ENCODE data around the gene MTA1.
A peak's percentile ranks its signal among the peaks of the same experiment; 100 is the strongest.

Gene MTA1

GRCh38 chr14:105401699-105402098, 17.9 kb upstream of the MTA1 start:
- DNase-seq (ENCODE audit: low read depth in 2 of 3, low spot score in 2 of 3) = no peak

GRCh38 chr14:105408592-105408991, 11.0 kb upstream of the MTA1 start:
- no peak for DNase-seq (ENCODE audit: low read depth in 2 of 3, low spot score in 2 of 3)

GRCh38 chr14:105409364-105409763, 10.3 kb upstream of the MTA1 start:
- DNase-seq (ENCODE audit: low read depth in 2 of 3, low spot score in 2 of 3) = no peak

- no peak for DNase-seq (ENCODE audit: low read depth in 2 of 3, low spot score in 2 of 3)
Observed at GRCh38 chr14:105410642-105411016, 9.0 kb upstream of the MTA1 start.

- DNase-seq (ENCODE audit: low read depth in 2 of 3, low spot score in 2 of 3) = no peak
Observed at GRCh38 chr14:105411017-105411941, 8.3 kb upstream of the MTA1 start.

- DNase-seq (ENCODE audit: low read depth in 2 of 3, low spot score in 2 of 3) = no peak
Observed at GRCh38 chr14:105411985-105412770, 7.4 kb upstream of the MTA1 start.

- DNase-seq (ENCODE audit: low read depth in 2 of 3, low spot score in 2 of 3) = no peak
Observed at GRCh38 chr14:105412771-105413543, 6.7 kb upstream of the MTA1 start.

- no peak for DNase-seq (ENCODE audit: low read depth in 2 of 3, low spot score in 2 of 3)
Observed at GRCh38 chr14:105413544-105413886, 6.1 kb upstream of the MTA1 start.

- peak; percentile 45 to 63 (median 59) for DNase-seq (ENCODE audit: low read depth in 2 of 3, low spot score in 2 of 3)
Observed at GRCh38 chr14:105414456-105415371, 4.9 kb upstream of the MTA1 start.

GRCh38 chr14:105415481-105416428, 3.9 kb upstream of the MTA1 start:
- DNase-seq (ENCODE audit: low read depth in 2 of 3, low spot score in 2 of 3) = no peak

GRCh38 chr14:105416671-105417070, 3.0 kb upstream of the MTA1 start:
- no peak for DNase-seq (ENCODE audit: low read depth in 2 of 3, low spot score in 2 of 3)

- DNase-seq (ENCODE audit: low read depth in 2 of 3, low spot score in 2 of 3) = no peak
Observed at GRCh38 chr14:105417690-105418121, 1.9 kb upstream of the MTA1 start.

- DNase-seq (ENCODE audit: low read depth in 2 of 3, low spot score in 2 of 3) = no peak
Observed at GRCh38 chr14:105418269-105419194, 1.1 kb upstream of the MTA1 start.

- DNase-seq (ENCODE audit: low read depth in 2 of 3, low spot score in 2 of 3) = no peak
Observed at GRCh38 chr14:105420101-105420973, 710 bp downstream of the MTA1 start.

- no peak for DNase-seq (ENCODE audit: low read depth in 2 of 3, low spot score in 2 of 3)
Observed at GRCh38 chr14:105420974-105421674, 1.5 kb downstream of the MTA1 start.

GRCh38 chr14:105421723-105422615, 2.3 kb downstream of the MTA1 start:
- DNase-seq (ENCODE audit: low read depth in 2 of 3, low spot score in 2 of 3) = no peak
